ENCODE data around the gene LETM1.

LETM1 gene

DNA sequence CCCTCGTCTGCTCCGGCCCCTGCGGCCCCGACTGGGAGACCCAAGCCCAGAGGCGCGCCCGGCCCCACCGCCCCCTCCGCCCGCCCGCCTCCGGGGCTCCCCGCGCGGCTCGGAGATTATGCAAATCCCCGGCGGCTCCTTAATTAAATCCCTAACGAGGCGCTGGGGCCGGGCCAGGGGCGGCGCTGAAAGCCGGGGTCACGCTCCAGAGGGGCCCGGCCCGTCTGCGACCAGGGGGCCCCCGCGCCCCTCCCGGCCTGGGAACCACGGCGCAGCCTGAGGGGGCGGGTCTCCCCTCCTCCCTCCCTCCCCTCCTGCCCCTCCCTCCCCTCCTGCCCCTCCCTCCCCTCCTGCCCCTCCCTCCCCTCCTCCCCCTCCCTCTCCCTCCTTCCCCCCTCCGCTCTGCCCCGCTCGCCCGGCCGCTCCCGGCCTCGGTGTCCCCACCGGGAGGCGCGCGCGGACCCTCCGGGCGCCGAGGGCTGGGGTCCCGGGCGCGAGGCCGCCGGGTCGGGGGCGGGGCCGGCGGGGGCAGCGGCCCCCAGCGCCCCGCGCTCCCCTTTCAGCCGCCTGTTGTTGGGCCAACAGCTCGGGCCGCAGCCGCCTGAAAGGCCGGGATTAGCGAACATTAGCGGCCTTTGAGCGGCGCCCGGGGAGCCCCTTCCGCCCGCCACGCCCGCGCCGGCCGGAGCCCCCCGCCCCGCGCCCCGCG is 88.7 kb downstream of the LETM1 start:
- no peaks in the 10 kb centered on the region for H3K4me1 Mint-ChIP-seq (ENCODE audit: low read depth)
- no peak overlapping the region for H3K4me3 Mint-ChIP-seq
- no peak overlapping the region for H3K27ac Mint-ChIP-seq
- no peaks in the 10 kb centered on the region for H3K36me3 Mint-ChIP-seq (ENCODE audit: low read depth)
- H3K27me3 Mint-ChIP-seq, result peaks cover 85% of the 10 kb centered on the region
- intact Hi-C loops (cut with micrococcal nuclease), result no loop called here
- no peaks in the 10 kb centered on the region for H3K9me3 Mint-ChIP-seq

DNA sequence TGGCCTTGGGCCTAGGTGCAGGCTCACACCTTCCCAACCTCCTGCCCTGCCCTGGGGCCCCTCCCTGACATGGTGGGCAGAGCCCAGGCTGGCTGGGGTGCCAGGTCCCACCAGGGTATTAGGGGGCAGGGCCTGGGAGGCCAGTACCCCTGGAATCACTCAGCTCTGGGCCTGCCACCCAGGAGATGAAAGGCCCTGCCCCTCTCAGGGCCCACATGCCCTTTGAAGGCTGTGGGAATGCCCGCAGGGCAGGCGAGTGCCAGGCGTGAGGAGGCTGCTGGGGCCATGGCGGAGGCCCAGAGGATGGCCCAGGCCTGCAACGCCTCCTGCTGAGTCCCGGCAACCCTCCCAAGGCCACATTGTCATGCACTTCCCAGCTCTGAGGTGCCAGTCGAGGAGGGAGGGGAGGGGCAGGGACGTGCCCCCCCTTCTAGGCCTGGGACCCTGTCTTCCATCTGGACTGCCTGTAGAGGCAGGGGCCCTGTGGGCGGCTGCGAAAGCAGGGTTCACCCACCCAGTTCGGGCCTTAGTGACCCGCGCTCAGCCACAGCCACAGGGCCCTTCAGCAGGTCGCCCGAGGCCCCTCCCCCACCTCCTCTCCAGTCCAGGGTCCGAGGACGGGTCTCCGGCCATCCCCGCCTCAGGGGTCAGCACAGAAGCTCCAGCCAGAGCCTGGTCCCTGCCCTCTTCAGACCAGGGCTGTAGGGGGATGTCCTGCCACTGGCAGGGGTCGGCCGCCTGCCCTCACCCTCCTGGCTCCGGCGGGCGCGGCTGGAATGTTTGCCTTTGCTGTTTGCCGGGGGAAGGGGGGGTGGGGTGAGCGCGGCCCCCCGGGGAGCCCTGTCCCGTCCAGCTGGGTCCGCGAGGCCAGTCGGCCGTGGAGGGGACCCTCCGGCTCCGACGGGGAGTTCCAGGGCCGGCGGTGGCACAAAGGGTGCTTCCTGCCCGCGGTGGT is 89.6 kb downstream of the LETM1 start:
- intact Hi-C loops (cut with micrococcal nuclease), result no loop called here
- Mint-ChIP-seq H3K9me3 (no peaks in the 10 kb centered on the region), H3K4me1 (ENCODE audit: low read depth) (no peaks in the 10 kb centered on the region), H3K4me3 (no peak overlapping the region), H3K36me3 (ENCODE audit: low read depth) (no peaks in the 10 kb centered on the region), H3K27me3 (peaks cover 82% of the 10 kb centered on the region), H3K27ac (no peak overlapping the region)

DNA sequence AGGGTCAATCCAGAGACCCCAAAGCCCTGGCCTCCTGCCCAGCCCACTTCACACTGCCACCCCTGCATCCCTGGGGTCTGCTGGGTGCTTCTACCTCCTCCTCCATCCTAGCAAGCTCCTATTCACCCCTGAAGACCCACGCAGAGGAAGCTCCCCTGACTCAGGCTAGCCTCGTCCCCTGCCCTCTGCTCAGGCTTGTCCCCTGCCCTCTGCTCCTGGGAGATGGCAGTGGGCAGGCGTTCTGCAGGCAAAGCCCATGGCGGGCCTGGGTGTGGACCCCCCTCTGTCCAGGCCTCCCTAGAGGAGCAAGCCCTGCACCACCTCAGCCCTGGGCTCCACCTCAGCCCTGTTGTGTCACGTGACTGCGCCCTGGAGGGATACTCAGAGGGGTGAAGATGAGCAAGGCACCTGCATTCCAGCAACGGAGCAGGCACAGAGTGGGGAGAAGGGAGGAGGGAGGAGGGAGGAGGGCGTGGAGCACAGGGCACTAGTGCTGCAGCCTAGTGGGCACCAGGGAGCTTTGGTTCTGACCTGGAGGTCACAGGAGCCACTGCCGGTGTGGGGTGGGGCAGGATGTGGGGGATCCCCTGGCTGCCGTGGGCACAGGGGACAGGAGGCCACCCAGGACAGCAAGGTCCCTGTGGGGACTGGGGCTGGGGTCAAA is 90.4 kb downstream of the LETM1 start:
- H3K9me3 Mint-ChIP-seq, result no peaks in the 10 kb centered on the region
- peaks cover 73% of the 10 kb centered on the region for H3K27me3 Mint-ChIP-seq
- H3K4me3 Mint-ChIP-seq, result no peak overlapping the region
- no peaks in the 10 kb centered on the region for H3K36me3 Mint-ChIP-seq (ENCODE audit: low read depth)
- no peaks in the 10 kb centered on the region for H3K4me1 Mint-ChIP-seq (ENCODE audit: low read depth)
- intact Hi-C loops (cut with micrococcal nuclease), result no loop called here
- no peak overlapping the region for H3K27ac Mint-ChIP-seq

DNA sequence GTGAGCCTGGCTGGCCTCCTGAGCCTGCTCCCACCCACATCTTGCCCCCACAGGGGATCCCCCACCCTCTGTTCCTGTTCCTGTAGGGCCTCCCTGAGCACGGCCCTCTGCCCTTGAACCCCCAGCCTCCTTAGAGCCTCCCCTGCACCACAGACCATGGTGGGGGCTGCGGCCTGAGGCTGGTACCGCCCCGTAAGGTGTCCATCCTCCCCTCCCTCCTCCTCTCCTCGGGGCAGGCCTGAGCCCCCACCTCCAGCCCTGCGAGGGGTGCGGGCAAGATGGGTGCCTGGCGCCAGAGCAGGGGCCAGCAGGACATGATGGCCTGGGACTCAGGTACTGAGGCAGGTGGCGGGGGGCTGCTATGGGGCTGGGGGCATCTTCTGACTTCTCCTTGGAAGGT is 91.3 kb downstream of the LETM1 start:
- peaks cover 70% of the 10 kb centered on the region for H3K27me3 Mint-ChIP-seq
- H3K36me3 Mint-ChIP-seq (ENCODE audit: low read depth), result no peaks in the 10 kb centered on the region

DNA sequence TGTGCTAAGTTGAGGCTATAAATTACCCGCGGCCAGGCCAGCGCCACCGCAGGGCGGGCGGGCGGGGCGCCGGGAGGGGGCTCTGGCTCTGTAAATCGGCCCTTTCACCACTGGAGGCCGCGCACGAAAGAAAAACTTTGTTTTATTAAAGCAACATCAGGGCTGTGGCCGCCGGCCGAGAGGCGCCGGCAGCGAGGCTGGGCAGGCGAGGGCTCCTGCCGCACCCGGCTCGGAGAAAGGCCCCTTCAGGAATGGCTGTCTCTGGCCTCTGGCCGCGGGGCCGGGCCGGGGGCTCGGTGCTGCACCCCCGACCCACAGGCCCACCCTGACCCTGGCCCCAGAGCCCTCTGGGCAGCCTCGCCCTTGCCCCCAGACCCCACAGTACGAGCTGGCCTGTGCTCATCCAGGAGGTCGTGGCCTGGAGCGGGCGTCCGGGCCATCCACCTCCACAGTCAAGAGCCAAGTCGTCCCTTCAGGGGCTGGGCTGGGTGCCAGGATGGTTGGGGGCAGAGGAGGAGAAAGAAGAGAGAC is 92.3 kb downstream of the LETM1 start:
- intact Hi-C loops (cut with micrococcal nuclease), result no loop called here
- H3K4me3 Mint-ChIP-seq, result no peak overlapping the region
- no peaks in the 10 kb centered on the region for H3K36me3 Mint-ChIP-seq (ENCODE audit: low read depth)
- H3K27me3 Mint-ChIP-seq, result peaks cover 62% of the 10 kb centered on the region
- no peaks in the 10 kb centered on the region for H3K4me1 Mint-ChIP-seq (ENCODE audit: low read depth)
- no peaks in the 10 kb centered on the region for H3K9me3 Mint-ChIP-seq
- no peak overlapping the region for H3K27ac Mint-ChIP-seq

More for the DNA sequence above, 91.3 kb downstream of the LETM1 start:
- intact Hi-C loops (cut with micrococcal nuclease), result no loop called here
- H3K4me1 Mint-ChIP-seq (ENCODE audit: low read depth), result no peaks in the 10 kb centered on the region
- H3K27ac Mint-ChIP-seq, result no peak overlapping the region
- H3K9me3 Mint-ChIP-seq, result no peaks in the 10 kb centered on the region
- no peak overlapping the region for H3K4me3 Mint-ChIP-seq

DNA sequence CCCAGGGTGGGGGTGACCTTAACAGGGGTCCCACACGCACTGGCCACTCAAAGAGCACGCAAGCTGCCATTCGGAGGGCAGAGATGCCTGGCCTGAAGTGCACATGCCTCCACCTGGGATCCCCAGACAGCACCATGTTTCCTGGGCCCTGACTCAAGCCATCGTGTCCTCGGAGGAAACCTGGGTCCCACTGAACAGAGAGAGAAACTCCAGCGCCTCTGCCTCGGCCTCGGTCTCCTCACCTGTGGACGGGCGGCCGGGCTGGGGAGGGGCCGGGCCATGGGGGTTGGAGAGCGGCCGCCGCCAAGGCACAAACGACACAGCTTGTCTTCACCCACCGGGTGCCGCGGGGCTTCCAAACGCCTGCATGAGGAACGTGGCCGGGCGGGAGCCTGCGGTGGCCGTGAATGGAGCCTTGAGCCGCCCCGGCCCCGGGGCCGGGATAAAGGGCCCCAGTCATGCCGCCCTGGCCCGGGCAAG is 92.8 kb downstream of the LETM1 start:
- intact Hi-C loops (cut with micrococcal nuclease), result no loop called here
- Mint-ChIP-seq H3K9me3 (no peaks in the 10 kb centered on the region), H3K27me3 (peaks cover 57% of the 10 kb centered on the region)

DNA sequence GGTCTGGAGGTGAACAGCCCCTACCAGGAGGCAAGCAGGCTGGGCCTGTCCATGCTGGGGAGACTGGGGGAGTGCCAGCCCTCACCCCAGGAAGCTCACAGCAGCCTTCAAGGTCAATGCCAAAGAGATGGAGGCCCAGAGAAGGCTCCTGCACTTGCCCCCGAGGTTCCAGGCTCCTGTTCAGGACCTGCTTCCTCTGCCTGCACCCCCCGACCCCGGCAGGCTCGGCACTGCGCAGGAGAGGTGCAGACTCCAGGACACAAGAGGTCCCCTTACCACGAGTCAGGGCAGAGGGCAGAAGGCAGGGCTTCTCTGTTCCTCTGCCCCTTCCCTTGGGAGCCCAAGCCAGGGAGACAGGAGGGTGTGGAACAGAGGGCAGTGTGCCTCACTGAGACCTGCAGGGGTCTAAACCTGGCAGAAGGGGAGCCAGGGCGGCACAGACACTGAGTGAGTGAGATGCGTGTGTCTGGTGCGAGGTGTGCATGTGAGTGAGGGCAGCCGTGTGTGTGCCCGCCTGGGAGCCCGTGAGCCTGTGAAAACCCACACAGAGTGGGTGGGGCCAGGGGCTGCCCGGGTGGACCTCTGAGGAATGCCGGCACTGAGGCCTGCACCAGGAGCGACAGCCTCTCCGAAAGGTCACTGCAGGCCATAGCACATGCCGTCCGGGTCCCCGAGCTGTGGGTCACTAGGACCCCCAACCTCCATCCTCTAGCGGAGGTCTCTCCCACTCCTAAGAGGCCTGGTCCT is 93.5 kb downstream of the LETM1 start:
- peaks cover 55% of the 10 kb centered on the region for H3K27me3 Mint-ChIP-seq
- H3K27ac Mint-ChIP-seq, result no peak overlapping the region
- H3K4me1 Mint-ChIP-seq (ENCODE audit: low read depth), result peaks cover 5% of the 10 kb centered on the region
- H3K9me3 Mint-ChIP-seq, result no peaks in the 10 kb centered on the region
- intact Hi-C loops (cut with micrococcal nuclease), result no loop called here
- no peaks in the 10 kb centered on the region for H3K36me3 Mint-ChIP-seq (ENCODE audit: low read depth)
- H3K4me3 Mint-ChIP-seq, result no peak overlapping the region

More for the DNA sequence above, 92.8 kb downstream of the LETM1 start:
- Mint-ChIP-seq H3K36me3 (ENCODE audit: low read depth) (no peaks in the 10 kb centered on the region), H3K4me1 (ENCODE audit: low read depth) (peaks cover 1% of the 10 kb centered on the region), H3K4me3 (no peak overlapping the region), H3K27ac (no peak overlapping the region)

Measured in dendritic cell treated with granulocyte-macrophage colony-stimulating factor and Interleukin-4, amounts not matched to agents 40 ng/mL and 50 ng/mL, for 4 days (primary cell).